ENCODE results near the gene TOMM7.
"Not testable (repeated sequence)": the region's sequence is repeated elsewhere in the genome, so short reads cannot be mapped to it uniquely, and the experiment has no call there.

The TOMM7 gene

DNA sequence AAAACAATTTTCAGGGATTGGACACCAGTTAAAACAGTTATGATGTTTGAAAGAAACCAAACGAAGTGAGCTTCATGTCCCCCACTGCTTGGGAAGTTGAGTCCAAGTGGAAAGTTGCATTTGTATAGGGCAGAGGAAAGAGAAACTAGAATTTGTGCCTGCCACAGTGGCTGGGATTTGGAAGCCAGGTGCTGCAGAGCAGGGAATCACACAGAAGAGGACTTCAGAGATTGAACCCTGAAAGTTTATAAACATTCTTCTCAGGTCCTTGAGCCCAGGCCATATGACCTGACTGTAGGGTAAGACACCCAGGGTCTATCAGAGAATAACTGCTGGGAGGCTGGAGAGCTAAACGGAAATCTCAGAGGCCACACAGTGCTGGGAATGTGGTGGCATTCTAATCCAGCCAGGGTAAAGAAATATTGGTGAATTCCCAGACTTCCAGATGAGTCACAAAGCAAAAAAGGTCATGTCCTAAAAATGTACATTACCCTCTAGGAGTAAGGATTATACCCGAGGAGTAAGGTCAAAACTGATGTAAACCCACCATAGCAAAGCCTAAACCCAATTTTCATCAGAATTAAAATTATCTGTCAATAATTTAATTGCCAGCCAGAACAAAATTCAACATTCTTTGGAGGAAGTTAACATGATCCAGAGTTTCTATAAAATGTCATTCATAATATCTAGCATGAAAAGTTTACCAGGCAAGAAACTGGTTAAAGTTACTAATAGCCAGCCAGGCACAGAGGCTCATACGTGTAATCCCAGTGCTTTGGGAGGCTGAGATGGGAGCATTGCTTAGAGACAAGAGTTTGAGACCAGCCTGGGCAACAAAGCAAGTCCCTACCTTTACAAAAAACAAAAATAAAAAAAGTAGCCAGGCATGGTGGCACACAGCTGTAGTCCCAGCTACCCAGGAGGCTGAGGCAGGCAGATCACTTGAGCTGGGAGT, 31.2 kb downstream of the TOMM7 start:
- no peaks in the 10 kb centered on the region for H3K4me1 Mint-ChIP-seq (ENCODE audit: low read depth)
- no peak overlapping the region for H3K4me3 Mint-ChIP-seq
- H3K27me3 Mint-ChIP-seq, result peaks cover 2% of the 10 kb centered on the region
- no peaks in the 10 kb centered on the region for H3K36me3 Mint-ChIP-seq
- no peaks in the 10 kb centered on the region for H3K9me3 Mint-ChIP-seq (ENCODE audit: low read depth)
- no peak overlapping the region for H3K27ac Mint-ChIP-seq

DNA sequence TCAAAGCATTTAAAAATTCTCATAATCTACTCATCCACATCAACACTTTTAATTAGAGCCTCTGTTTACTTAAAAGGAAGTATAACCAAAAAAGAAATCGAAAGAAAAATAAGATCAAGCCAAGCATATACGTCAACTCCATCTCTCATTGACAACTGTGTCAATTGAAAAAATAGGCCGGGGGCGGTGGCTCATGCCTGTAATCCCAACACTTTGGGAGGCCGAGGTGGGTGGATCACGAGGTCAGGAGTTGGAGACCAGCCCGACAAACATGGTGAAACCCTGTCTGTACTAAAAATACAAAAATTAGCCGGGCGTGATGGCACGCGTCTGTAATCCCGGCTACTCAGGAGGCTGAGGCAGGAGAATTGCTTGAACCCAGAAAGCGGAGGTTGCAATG, 32.0 kb downstream of the TOMM7 start:
- not testable (repeated sequence) for H3K27me3 Mint-ChIP-seq; H3K27ac Mint-ChIP-seq; H3K4me3 Mint-ChIP-seq; H3K9me3 Mint-ChIP-seq (ENCODE audit: low read depth); H3K4me1 Mint-ChIP-seq (ENCODE audit: low read depth); H3K36me3 Mint-ChIP-seq

DNA sequence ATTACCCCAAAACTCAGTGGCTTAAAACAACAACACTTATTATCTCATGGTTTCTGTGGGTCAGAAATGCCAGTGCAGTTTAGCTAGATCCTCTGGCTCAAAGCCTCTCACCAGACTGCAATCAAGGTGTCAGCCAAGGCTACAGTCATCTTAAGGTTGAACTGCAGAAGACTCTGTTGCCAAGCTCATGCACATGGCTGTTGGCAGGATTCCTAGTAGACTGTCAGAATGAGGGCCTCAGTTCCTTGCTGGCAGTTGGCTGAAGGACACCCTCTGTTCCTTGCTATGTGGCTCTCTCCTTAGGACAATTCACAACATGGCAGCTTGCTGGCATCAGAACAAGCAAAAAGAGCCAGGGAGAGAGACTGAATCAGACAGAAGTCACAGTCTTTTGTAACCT, 34.7 kb downstream of the TOMM7 start:
- peaks cover 2% of the 10 kb centered on the region for H3K27me3 Mint-ChIP-seq
- H3K4me3 Mint-ChIP-seq, result no peak overlapping the region
- no peaks in the 10 kb centered on the region for H3K9me3 Mint-ChIP-seq (ENCODE audit: low read depth)
- H3K36me3 Mint-ChIP-seq, result no peaks in the 10 kb centered on the region
- no peak overlapping the region for H3K27ac Mint-ChIP-seq
- H3K4me1 Mint-ChIP-seq (ENCODE audit: low read depth), result no peaks in the 10 kb centered on the region

DNA sequence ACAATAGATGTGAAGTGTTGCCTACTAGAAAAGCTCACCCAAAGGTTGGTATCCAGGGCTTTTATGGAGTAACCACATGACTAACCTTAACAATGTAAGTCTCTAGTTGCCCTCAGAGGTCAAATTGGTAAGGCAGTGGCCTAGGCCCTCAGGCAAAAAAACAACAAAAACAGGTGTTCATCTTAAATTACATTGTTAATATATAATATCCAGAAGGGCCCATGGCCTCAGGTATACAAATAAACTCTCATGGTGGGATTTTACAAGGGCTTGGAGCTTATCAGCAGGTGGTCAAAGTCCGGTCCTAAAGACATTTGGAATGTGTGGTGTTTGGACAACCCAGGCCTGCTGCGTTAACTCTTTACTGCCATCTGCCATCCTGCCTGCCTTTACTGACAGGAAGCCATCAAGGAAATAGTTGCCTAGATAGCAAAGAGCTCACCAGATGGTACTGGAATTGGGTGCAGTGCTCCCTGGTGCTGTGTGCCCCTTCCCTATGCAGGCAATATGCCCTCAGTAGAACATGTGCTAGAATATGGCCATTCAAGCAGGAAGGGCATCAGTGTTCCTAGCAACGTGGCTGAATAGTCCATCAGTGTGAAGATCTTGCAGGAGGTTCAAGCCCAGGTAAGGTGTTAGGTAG, 36.2 kb downstream of the TOMM7 start:
- no peaks in the 10 kb centered on the region for H3K9me3 Mint-ChIP-seq (ENCODE audit: low read depth)
- H3K4me1 Mint-ChIP-seq (ENCODE audit: low read depth), result no peaks in the 10 kb centered on the region

DNA sequence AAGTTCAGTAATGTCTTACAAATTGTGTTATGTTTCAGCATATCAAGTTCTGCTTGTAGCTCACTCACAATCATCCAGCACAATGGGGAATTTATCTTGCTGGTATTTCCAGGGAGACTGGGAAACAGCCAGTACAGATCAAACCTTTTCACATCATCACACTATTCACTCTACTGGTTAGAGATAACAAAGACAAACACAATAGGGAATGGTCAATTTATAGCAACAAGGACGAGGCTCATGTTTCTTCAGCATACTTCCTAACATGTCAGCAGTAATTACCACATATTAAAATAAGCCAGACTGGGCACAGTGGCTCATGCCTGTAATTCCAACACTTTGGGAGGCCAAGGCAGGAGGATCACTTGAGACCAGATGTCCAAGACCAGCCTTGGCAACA, 38.3 kb downstream of the TOMM7 start:
- Mint-ChIP-seq H3K4me3 (no peak overlapping the region), H3K9me3 (ENCODE audit: low read depth) (no peaks in the 10 kb centered on the region), H3K36me3 (no peaks in the 10 kb centered on the region), H3K4me1 (ENCODE audit: low read depth) (no peaks in the 10 kb centered on the region), H3K27ac (no peak overlapping the region), H3K27me3 (peaks cover 1% of the 10 kb centered on the region)

More for the DNA sequence above, 36.2 kb downstream of the TOMM7 start:
- Mint-ChIP-seq H3K27ac (no peak overlapping the region), H3K27me3 (peaks cover 4% of the 10 kb centered on the region), H3K4me3 (no peak overlapping the region), H3K36me3 (no peaks in the 10 kb centered on the region)

DNA sequence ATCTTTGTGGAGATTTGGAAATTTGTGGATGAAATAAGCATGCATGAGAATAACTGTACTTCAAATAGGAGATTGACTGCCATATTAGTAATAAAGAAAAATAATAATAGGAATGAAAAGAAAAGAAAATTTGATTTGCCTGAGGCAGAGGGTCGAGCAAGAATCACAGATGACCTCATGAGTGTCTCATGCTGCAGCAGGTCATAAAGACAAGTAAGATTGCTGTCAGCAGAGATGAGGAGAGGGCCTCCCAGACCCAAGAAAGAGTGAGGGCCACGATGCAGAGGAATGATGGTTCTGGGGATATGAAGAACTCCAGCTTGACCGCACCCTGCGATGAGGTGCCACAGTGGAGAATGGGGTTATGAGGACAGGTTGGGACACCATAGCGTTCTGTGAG, 39.2 kb downstream of the TOMM7 start:
- H3K9me3 Mint-ChIP-seq (ENCODE audit: low read depth), result no peaks in the 10 kb centered on the region
- no peaks in the 10 kb centered on the region for H3K4me1 Mint-ChIP-seq (ENCODE audit: low read depth)
- H3K4me3 Mint-ChIP-seq, result no peak overlapping the region
- H3K36me3 Mint-ChIP-seq, result no peaks in the 10 kb centered on the region
- no peak overlapping the region for H3K27ac Mint-ChIP-seq
- peaks cover 1% of the 10 kb centered on the region for H3K27me3 Mint-ChIP-seq

DNA sequence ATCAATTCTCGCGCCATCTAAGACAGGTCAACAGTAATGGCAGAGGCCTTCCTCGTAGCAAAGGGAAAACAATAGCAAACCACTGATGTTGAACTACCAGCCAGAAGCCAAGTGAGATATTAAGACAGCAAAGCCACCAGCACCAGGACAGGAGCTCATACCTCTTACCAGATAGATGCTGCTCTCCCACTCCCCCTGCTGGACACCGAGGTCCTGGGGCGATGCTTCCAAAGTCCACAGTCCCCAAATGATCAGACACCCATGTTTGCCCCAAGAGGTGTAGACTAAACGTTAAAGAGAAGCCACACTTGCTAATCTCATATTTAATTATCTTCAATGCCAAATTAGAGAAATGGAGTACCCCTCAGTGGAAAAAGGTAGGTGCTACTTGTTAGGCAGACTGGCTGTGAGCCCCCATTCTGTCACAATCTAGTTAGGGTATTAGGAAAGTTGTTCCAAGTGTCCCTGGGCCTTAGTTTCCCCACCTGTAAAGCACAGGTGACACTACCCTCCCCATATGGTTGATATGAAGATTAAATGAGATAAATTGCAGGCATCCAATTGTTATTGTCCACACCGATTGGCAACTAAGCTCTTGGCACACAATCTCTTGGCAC, 39.9 kb downstream of the TOMM7 start:
- H3K27ac Mint-ChIP-seq, result no peak overlapping the region
- no peaks in the 10 kb centered on the region for H3K36me3 Mint-ChIP-seq
- no peak overlapping the region for H3K4me3 Mint-ChIP-seq
- peaks cover 1% of the 10 kb centered on the region for H3K27me3 Mint-ChIP-seq
- no peaks in the 10 kb centered on the region for H3K4me1 Mint-ChIP-seq (ENCODE audit: low read depth)
- H3K9me3 Mint-ChIP-seq (ENCODE audit: low read depth), result no peaks in the 10 kb centered on the region

DNA sequence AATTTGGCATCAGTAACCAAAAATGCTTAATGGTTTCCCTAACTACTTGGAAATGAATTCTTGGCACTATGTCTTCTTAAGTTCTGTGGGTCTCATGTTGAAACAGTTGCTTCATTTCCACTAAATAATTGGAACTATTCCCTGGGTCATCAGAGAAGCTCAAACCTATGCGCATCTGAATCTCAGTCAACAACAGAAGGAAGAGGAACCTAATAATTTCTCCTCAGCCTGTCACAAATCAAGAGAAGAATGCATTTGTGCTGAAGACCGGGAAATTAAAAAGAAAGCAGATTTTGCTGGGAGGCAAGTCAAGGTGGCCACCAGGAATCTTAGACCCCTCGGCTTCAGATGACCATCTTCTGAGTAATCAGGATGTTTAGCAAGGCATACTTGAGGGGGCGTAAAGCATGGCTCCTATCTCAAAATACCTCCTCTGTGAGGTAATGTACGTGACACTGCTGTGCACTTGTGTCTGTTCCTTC, 41.4 kb downstream of the TOMM7 start:
- no peak overlapping the region for H3K27ac Mint-ChIP-seq
- no peaks in the 10 kb centered on the region for H3K4me1 Mint-ChIP-seq (ENCODE audit: low read depth)
- H3K9me3 Mint-ChIP-seq (ENCODE audit: low read depth), result no peaks in the 10 kb centered on the region
- H3K4me3 Mint-ChIP-seq, result no peak overlapping the region
- H3K27me3 Mint-ChIP-seq, result peaks cover 1% of the 10 kb centered on the region
- H3K36me3 Mint-ChIP-seq, result no peaks in the 10 kb centered on the region

DNA sequence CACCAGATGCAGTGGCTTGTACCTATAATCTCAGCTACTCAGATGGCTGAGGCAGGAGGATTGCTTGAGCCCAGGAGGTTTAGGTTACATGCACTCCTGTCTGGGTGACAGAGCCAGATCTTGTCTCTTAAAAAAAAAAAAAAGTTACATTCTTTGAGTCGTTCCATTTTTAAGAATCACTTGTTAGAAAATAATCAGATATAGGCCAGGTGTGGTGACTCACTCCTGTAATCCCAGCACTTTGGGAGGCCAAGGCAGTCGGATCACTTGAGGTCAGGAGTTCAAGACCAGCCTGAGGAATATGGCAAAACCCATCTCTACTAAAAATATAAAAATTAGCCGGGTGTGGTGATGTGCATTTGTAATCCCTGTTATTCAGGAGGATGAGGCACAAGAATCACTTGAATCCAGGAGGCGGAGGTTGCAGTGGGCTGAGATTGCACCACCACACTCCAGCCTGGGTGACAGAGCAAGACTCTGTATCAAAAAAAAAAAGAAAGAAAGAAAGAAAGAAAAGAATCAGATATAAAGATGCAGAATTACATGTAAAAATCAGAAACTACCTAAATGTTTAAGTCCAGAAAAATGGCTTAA, 42.8 kb downstream of the TOMM7 start:
- H3K4me1 Mint-ChIP-seq (ENCODE audit: low read depth); H3K4me3 Mint-ChIP-seq; H3K27me3 Mint-ChIP-seq; H3K27ac Mint-ChIP-seq; H3K36me3 Mint-ChIP-seq; H3K9me3 Mint-ChIP-seq (ENCODE audit: low read depth): not testable (repeated sequence)

DNA sequence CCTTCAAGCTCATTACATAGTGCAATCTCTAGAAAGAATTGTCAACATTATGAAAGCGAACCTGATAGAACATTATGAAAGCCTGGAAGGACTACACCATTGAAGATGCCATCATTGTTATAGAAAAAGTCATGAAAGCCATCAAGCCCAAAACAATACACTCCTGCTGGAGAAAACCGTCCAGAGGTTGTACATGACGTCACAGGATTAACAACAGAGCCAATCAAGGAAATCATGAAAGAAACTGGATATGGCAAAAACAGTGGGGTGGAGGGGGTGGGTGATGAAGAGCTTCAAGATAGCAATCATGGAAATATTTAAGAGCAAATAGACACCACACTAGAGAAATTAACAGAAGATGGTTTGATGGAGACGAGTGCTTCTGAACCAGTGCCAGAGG, 45.7 kb downstream of the TOMM7 start:
- Mint-ChIP-seq H3K27ac (no peak overlapping the region), H3K36me3 (no peaks in the 10 kb centered on the region), H3K4me3 (no peak overlapping the region), H3K27me3 (peaks cover 6% of the 10 kb centered on the region), H3K9me3 (ENCODE audit: low read depth) (no peaks in the 10 kb centered on the region), H3K4me1 (ENCODE audit: low read depth) (no peaks in the 10 kb centered on the region)

DNA sequence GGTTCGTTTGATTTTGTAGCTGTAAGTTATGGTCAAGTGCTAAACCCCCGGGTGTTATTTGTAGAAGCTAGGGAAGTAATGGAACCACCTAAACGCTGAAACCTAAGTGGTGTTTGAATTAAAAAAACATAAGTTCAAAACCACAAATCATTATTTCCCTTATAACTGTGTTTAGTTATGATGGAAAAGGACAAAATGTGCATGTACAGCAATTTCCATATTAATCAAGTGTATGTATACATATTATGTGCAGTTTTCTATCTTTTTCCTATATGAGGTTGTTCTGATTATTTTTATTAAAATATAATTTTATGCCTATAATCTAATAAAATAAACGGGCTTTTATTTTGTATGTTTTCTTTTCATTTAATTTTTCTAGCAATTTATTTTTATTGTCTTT, 49.8 kb downstream of the TOMM7 start:
- no peaks in the 10 kb centered on the region for H3K36me3 Mint-ChIP-seq
- no peak overlapping the region for H3K27ac Mint-ChIP-seq
- H3K4me1 Mint-ChIP-seq (ENCODE audit: low read depth), result no peaks in the 10 kb centered on the region
- no peaks in the 10 kb centered on the region for H3K9me3 Mint-ChIP-seq (ENCODE audit: low read depth)
- peaks cover 10% of the 10 kb centered on the region for H3K27me3 Mint-ChIP-seq
- H3K4me3 Mint-ChIP-seq, result no peak overlapping the region

DNA sequence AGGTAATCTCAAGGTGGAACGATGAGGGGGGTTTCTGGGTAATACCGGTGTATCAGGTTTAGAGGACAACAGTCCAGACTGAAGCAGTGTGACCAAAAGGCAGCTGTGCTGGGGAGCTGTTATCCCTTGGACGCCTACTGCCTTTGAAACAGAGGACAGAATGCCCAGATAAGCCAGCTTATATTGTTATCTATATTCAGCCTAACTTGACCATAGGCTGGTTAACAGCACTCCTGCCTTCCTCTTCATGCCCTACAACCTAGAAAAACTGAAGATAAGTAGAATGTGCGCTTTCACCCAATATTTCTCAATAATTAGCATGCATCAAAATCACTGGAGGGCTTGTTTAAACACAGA, 50.8 kb downstream of the TOMM7 start:
- peaks cover 15% of the 10 kb centered on the region for H3K27me3 Mint-ChIP-seq
- H3K36me3 Mint-ChIP-seq, result no peaks in the 10 kb centered on the region
- H3K27ac Mint-ChIP-seq, result no peak overlapping the region
- no peaks in the 10 kb centered on the region for H3K4me1 Mint-ChIP-seq (ENCODE audit: low read depth)
- no peak overlapping the region for H3K4me3 Mint-ChIP-seq
- no peaks in the 10 kb centered on the region for H3K9me3 Mint-ChIP-seq (ENCODE audit: low read depth)

DNA sequence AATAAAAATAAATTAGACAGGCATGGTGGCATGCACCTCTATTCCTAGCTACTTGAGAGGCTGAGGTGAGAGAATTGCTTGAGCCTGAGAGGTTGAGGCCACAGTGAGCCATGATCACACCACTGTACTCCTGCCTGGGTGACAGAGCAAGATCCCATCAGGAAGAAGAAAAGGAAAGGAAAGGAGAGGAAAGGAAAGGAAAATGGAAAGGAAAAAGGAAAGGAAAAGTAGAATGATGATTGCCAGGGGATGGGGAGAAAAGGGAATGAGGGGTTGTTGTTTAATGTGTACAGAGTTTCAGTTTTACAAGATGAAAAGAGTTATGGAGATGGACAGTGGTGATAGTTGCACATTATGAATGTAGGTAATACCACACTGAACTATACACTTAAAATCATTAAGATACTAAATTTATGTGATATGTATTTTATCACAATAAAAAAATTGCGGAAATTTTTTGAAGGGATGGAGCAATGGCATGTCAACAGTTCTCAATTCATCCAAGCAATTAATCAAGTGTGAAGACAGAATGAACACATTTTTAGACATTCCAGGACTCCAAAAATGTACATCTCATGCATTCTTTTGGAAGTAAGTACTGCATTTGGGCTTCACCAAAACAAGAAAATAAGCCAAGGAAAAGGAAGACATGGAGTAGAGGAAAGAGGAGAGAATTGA, 51.3 kb downstream of the TOMM7 start:
- Mint-ChIP-seq H3K9me3 (ENCODE audit: low read depth) (no peaks in the 10 kb centered on the region), H3K27ac (no peak overlapping the region), H3K27me3 (peaks cover 17% of the 10 kb centered on the region), H3K36me3 (no peaks in the 10 kb centered on the region), H3K4me1 (ENCODE audit: low read depth) (no peaks in the 10 kb centered on the region), H3K4me3 (no peak overlapping the region)

DNA sequence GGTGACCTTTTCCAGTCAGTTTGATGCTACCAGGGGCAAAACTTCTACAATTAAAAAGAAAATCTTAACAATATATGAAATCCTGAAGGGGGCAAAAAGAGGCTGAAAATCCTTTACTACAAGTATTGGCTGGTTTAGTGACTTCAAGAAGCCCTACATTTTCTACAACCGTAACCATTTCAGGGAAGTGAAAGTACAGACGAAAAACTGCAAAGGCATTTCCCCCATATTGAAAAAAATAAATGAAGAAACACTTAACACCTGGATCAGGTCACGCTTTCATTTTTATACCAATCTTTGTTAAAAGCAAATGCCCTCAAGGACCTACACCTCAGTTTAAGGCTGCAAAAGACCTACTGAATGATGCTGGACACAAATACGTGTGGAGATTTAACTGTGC, 57.0 kb downstream of the TOMM7 start:
- H3K27me3 Mint-ChIP-seq, result peaks cover 24% of the 10 kb centered on the region
- H3K9me3 Mint-ChIP-seq (ENCODE audit: low read depth), result no peaks in the 10 kb centered on the region
- H3K4me3 Mint-ChIP-seq, result no peak overlapping the region
- no peak overlapping the region for H3K27ac Mint-ChIP-seq
- H3K4me1 Mint-ChIP-seq (ENCODE audit: low read depth), result no peaks in the 10 kb centered on the region
- H3K36me3 Mint-ChIP-seq, result no peaks in the 10 kb centered on the region
